Stimulated activated naive B cell treated with anti-CD40 and anti-IgM and Interleukin-4, amounts not matched to agents 10 μg/mL and 1 μg/mL and 100 μg/mL, for 72 hours (primary cell): ENCODE data around the gene NBAS.
"Not testable (repeated sequence)": the region's sequence is repeated elsewhere in the genome, so short reads cannot be mapped to it uniquely, and the experiment has no call there.

ENCODE experiments used
- ATAC-seq, 2 donors: fragments of 150-1000 bp; cut with Tn5 transposase; replicated peaks; 2 replicates each; pipeline ENCODE4 v1.10.0; 2021; ENCODE audit warnings: moderate library complexity in 1 of 2
- DNase-seq: peaks from one replicate; pipeline ENCODE4 v3.0.0; 2021
- H3K27ac Mint-ChIP-seq: one replicate; pipeline ENCODE4 v1.8.0; 2022; ENCODE audit warnings: mild to moderate bottlenecking, mixed read lengths
- H3K27me3 Mint-ChIP-seq, 2 donors: one replicate each; pipeline ENCODE4 v1.8.0; 2022; ENCODE audit warnings: mixed read lengths in 2 of 2
- H3K36me3 Mint-ChIP-seq, 2 donors: one replicate each; pipeline ENCODE4 v1.8.0; 2022; ENCODE audit warnings: mixed read lengths in 2 of 2, mild to moderate bottlenecking in 1 of 2
- H3K4me1 Mint-ChIP-seq, 2 donors: one replicate each; pipeline ENCODE4 v1.8.0; 2022; ENCODE audit warnings: mixed read lengths in 2 of 2, mild to moderate bottlenecking in 1 of 2
- H3K4me3 Mint-ChIP-seq, 2 donors: one replicate each; pipeline ENCODE4 v1.8.0; 2022; ENCODE audit warnings: mild to moderate bottlenecking in 2 of 2, mixed read lengths in 2 of 2, moderate library complexity in 1 of 2
- H3K9me3 Mint-ChIP-seq, 2 donors: one replicate each; pipeline ENCODE4 v1.8.0; 2022; ENCODE audit warnings: mixed read lengths in 2 of 2, mild to moderate bottlenecking in 1 of 2

Gene NBAS

DNA sequence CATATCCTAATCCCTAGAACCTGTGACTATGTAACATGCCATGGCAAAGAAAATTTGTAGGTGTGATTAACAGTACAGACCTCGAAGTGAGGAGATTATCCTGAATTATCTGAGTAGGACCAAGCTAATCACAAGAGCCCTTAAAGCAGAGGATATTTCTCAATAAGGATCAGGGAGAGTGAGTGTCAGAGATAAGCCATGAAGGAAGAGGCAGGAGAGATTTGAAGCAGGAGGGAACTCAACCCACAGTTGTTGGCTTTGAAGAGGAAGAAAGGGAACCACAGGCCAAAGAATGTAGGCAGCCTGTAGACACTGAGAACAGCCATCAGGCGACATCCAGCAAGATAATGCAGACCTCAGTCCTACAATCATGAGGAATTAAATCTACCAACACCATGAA is 229.3 kb downstream of the NBAS start:
- H3K9me3 Mint-ChIP-seq = no peaks in the 10 kb centered on the region
- no peak for ATAC-seq
- DNase-seq = no peak
- no peak overlapping the region for H3K27ac Mint-ChIP-seq
- peaks cover 18 to 21% of the 10 kb centered on the region in 2 donors for H3K36me3 Mint-ChIP-seq
- no peaks in the 10 kb centered on the region for H3K27me3 Mint-ChIP-seq
- no peaks in the 10 kb centered on the region for H3K4me1 Mint-ChIP-seq
- H3K4me3 Mint-ChIP-seq = no peak overlapping the region

DNA sequence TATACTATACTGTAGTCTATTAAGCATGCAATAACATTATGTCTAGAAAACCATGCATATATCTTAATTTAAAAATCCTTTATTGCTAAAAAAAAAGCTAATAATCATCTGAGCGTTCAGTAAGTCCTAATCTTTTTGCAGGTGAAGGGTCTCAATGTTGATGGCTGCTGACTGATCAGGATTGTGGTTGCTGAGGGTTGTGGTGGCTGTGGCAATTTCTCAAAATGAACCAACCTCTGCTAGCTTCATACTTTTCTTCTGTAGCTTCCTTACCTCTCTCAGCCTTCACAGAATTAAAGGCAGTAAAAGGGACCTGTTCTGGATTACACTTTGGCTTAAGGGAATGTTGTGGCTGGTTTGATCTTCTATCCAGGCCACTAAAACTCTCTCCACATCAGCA is 235.8 kb downstream of the NBAS start:
- Mint-ChIP-seq H3K36me3 (peaks cover 35 to 44% of the 10 kb centered on the region in 2 donors), H3K27ac (no peak overlapping the region), H3K4me1 (no peaks in the 10 kb centered on the region), H3K4me3 (no peak overlapping the region), H3K9me3 (peaks cover 0 to 7% of the 10 kb centered on the region in 2 donors), H3K27me3 (no peaks in the 10 kb centered on the region)
- DNase-seq (no peak), ATAC-seq (no peak)

DNA sequence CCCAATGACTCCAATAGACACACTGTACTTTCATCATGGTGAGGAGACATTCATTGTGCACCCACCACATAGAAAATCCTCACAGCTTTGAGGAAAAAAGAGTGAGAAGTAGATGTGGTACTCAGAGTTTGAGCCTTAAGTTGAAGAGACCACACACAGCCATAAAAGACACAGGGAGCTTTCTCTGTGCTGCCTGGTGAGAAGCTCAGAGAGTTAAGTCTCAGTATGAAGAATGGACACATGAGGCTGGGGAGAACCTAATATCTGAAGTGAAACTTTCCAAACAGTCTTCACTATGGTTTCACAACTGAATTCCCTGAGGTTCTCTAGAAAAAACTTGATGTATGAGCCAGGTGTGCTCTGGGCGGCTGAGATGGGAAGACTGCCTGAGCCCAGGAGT is 237.9 kb downstream of the NBAS start:
- ATAC-seq (no peak), DNase-seq (no peak)
- Mint-ChIP-seq H3K9me3 (peaks cover 12 to 19% of the 10 kb centered on the region in 2 donors), H3K4me1 (no peaks in the 10 kb centered on the region), H3K4me3 (no peak overlapping the region), H3K36me3 (peaks cover 55 to 64% of the 10 kb centered on the region in 2 donors), H3K27me3 (no peaks in the 10 kb centered on the region), H3K27ac (no peak overlapping the region)

DNA sequence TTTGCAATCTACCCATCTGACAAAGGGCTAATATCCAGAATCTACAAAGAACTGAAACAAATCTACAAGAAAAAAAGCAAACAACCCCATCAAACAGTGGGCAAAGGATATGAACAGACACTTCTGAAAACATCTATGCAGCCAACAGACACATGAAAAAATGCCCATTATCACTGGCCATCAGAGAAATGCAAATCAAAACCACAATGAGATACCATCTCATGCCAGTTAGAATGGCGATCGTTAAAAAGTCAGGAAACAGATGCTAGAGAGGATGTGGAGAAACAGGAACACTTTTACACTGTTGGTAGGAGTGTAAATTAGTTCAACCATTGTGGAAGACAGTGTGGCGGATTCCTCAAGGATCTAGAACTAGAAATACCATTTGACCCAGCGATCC is 239.7 kb downstream of the NBAS start:
- H3K27me3 Mint-ChIP-seq, H3K4me3 Mint-ChIP-seq, H3K27ac Mint-ChIP-seq, H3K4me1 Mint-ChIP-seq, ATAC-seq, DNase-seq: not testable (repeated sequence)
- H3K9me3 Mint-ChIP-seq = peaks cover 18 to 27% of the 10 kb centered on the region in 2 donors
- peaks cover 70 to 82% of the 10 kb centered on the region in 2 donors for H3K36me3 Mint-ChIP-seq

GRCh38 chr2:15316370-15316814 is 244.7 kb downstream of the NBAS start:
- H3K4me1 Mint-ChIP-seq = peaks cover 9 to 27% of the 10 kb centered on the region in 2 donors
- no peak overlapping the region for H3K4me3 Mint-ChIP-seq
- no peak for ATAC-seq

GRCh38 chr2:15315411-15315810 is 245.7 kb downstream of the NBAS start:
- H3K36me3 Mint-ChIP-seq = peaks cover 60 to 76% of the 10 kb centered on the region in 2 donors
- peaks cover 18 to 22% of the 10 kb centered on the region in 2 donors for H3K9me3 Mint-ChIP-seq
- ATAC-seq = no peak
- no peaks in the 10 kb centered on the region for H3K27me3 Mint-ChIP-seq
- peaks cover 9 to 27% of the 10 kb centered on the region in 2 donors for H3K4me1 Mint-ChIP-seq
- DNase-seq = no peak
- H3K27ac Mint-ChIP-seq = no peak overlapping the region
- H3K4me3 Mint-ChIP-seq = no peak overlapping the region

More at GRCh38 chr2:15316370-15316814, 244.7 kb downstream of the NBAS start:
- Mint-ChIP-seq H3K36me3 (peaks cover 67 to 82% of the 10 kb centered on the region in 2 donors), H3K27me3 (no peaks in the 10 kb centered on the region), H3K27ac (no peak overlapping the region), H3K9me3 (peaks cover 18 to 25% of the 10 kb centered on the region in 2 donors)
- no peak for DNase-seq

- H3K9me3 Mint-ChIP-seq = peaks cover 9 to 11% of the 10 kb centered on the region in 2 donors
- ATAC-seq (peak; percentile 87 to 93), DNase-seq (peak; percentile 36)
- no peak overlapping the region for H3K4me3 Mint-ChIP-seq
- peaks cover 9 to 27% of the 10 kb centered on the region in 2 donors for H3K4me1 Mint-ChIP-seq
- H3K36me3 Mint-ChIP-seq = peaks cover 42 to 70% of the 10 kb centered on the region in 2 donors
- H3K27ac Mint-ChIP-seq = no peak overlapping the region
- H3K27me3 Mint-ChIP-seq = no peaks in the 10 kb centered on the region
Observed at GRCh38 chr2:15313657-15314056, 247.5 kb downstream of the NBAS start.

- H3K27me3 Mint-ChIP-seq = no peaks in the 10 kb centered on the region
- peaks cover 33 to 61% of the 10 kb centered on the region in 2 donors for H3K36me3 Mint-ChIP-seq
- H3K9me3 Mint-ChIP-seq = peaks cover 0 to 2% of the 10 kb centered on the region in 2 donors
- ATAC-seq = no peak
- H3K27ac Mint-ChIP-seq = no peak overlapping the region
- peaks cover 9 to 27% of the 10 kb centered on the region in 2 donors for H3K4me1 Mint-ChIP-seq
- no peak overlapping the region for H3K4me3 Mint-ChIP-seq
- no peak for DNase-seq
Observed at GRCh38 chr2:15311926-15312325, 249.2 kb downstream of the NBAS start.

- Mint-ChIP-seq H3K4me1 (peaks cover 9 to 27% of the 10 kb centered on the region in 2 donors), H3K9me3 (peaks cover 0 to 1% of the 10 kb centered on the region in 2 donors), H3K27me3 (no peaks in the 10 kb centered on the region), H3K4me3 (no peak overlapping the region), H3K36me3 (peaks cover 30 to 58% of the 10 kb centered on the region in 2 donors), H3K27ac (no peak overlapping the region)
- no peak for ATAC-seq
- DNase-seq = no peak
Observed at GRCh38 chr2:15311201-15311907, 249.8 kb downstream of the NBAS start.

- H3K36me3 Mint-ChIP-seq = peaks cover 35 to 61% of the 10 kb centered on the region in 2 donors
- no peak for DNase-seq
- no peaks in the 10 kb centered on the region for H3K9me3 Mint-ChIP-seq
- H3K27ac Mint-ChIP-seq = no peak overlapping the region
- H3K4me1 Mint-ChIP-seq = peaks cover 5 to 7% of the 10 kb centered on the region in 2 donors
- ATAC-seq = no peak
- H3K27me3 Mint-ChIP-seq = no peaks in the 10 kb centered on the region
- H3K4me3 Mint-ChIP-seq = no peak overlapping the region
Observed at GRCh38 chr2:15307526-15307925, 253.6 kb downstream of the NBAS start.

DNA sequence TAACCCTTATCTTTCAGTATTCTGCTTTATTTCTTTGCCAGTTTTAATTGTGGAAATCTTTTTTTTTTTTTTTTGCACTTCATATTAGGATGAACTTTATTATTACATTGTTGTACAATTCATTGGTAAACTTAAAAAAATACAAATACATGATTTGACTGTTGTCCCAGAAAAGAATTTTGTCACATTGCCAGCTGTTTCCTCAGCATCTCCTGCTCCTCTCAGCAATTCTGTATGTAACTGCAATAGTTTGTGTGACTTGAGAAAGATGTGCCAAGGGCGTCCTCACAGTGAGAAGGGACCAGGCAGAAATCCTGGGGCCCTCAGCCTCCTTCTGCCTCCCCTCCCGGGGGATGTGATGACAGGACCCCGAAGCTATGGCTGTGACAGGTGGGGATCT is 254.4 kb downstream of the NBAS start:
- Mint-ChIP-seq H3K9me3 (no peaks in the 10 kb centered on the region), H3K4me3 (no peak overlapping the region), H3K27me3 (no peaks in the 10 kb centered on the region), H3K4me1 (peaks cover 2% of the 10 kb centered on the region in 2 donors), H3K36me3 (peaks cover 42 to 64% of the 10 kb centered on the region in 2 donors), H3K27ac (no peak overlapping the region)
- DNase-seq = no peak
- ATAC-seq = no peak

DNA sequence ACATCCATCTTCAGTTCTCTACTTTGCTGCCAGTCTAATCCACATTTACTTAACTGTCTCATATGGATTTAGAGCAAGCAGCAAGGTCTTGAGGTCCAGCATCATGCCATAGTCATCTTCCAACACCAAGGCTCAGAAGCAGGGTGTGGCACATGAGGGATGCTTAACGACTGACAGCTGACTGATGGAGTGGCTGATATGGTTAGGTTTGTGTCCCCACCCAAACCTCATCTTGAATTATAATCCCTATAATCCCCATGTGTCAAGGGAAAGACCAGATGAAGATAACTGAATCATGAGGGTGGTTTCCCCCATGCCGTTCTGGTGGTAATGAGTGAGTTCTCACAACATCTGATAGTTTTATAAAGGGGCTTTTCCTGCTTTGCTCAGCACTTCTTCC is 257.3 kb downstream of the NBAS start:
- peaks cover 0 to 2% of the 10 kb centered on the region in 2 donors for H3K4me1 Mint-ChIP-seq
- no peaks in the 10 kb centered on the region for H3K9me3 Mint-ChIP-seq
- no peak overlapping the region for H3K27ac Mint-ChIP-seq
- DNase-seq = no peak
- H3K36me3 Mint-ChIP-seq = peaks cover 55 to 62% of the 10 kb centered on the region in 2 donors
- ATAC-seq = no peak
- H3K27me3 Mint-ChIP-seq = no peaks in the 10 kb centered on the region
- H3K4me3 Mint-ChIP-seq = no peak overlapping the region

- ATAC-seq (no peak), DNase-seq (no peak)
- Mint-ChIP-seq H3K27ac (no peak overlapping the region), H3K27me3 (no peaks in the 10 kb centered on the region), H3K4me3 (no peak overlapping the region), H3K36me3 (peaks cover 63 to 71% of the 10 kb centered on the region in 2 donors), H3K9me3 (no peaks in the 10 kb centered on the region), H3K4me1 (peaks cover 0 to 2% of the 10 kb centered on the region in 2 donors)
Observed at GRCh38 chr2:15302154-15302553, 259.0 kb downstream of the NBAS start.

- Mint-ChIP-seq H3K4me3 (no peak overlapping the region), H3K4me1 (peaks cover 0 to 2% of the 10 kb centered on the region in 2 donors), H3K27me3 (no peaks in the 10 kb centered on the region), H3K36me3 (peaks cover 65 to 67% of the 10 kb centered on the region in 2 donors), H3K27ac (no peak overlapping the region), H3K9me3 (no peaks in the 10 kb centered on the region)
- ATAC-seq (no peak), DNase-seq (no peak)
Observed at GRCh38 chr2:15300624-15301573, 260.2 kb downstream of the NBAS start.
